Activated gamma-delta T cell treated with anti-CD3 and anti-CD28 coated beads, Interleukin-2, amount 50 U/mL, for 16 hours (primary cell): ENCODE measurements around the gene AP5Z1.
A peak's percentile ranks its signal among the peaks of the same experiment; 100 is the strongest.

ENCODE experiments used
- DNase-seq: peaks from one replicate; pipeline ENCODE4 v3.0.0-alpha.2; 2020; ENCODE audit warnings: low read depth

Gene AP5Z1

DNA sequence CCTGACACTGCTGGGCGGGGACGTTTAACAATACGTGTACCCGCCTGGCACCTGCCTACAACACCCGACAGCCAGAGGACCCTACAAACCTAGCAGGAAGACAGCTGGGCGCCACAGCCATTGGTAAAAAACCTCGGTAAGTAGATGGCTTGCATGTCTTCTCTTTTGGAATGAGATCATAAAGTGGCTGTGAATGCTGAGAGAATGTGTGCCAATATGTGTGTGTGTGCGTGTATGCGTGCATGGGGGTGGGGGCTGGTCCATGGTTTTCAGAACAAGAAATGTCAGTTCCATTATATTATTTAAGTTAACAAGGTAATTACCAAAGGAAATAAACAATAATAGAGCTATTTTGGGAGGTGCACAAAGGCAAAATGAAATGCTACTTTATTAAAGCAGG, 47.3 kb downstream of the AP5Z1 start:
- no peak for DNase-seq

DNA sequence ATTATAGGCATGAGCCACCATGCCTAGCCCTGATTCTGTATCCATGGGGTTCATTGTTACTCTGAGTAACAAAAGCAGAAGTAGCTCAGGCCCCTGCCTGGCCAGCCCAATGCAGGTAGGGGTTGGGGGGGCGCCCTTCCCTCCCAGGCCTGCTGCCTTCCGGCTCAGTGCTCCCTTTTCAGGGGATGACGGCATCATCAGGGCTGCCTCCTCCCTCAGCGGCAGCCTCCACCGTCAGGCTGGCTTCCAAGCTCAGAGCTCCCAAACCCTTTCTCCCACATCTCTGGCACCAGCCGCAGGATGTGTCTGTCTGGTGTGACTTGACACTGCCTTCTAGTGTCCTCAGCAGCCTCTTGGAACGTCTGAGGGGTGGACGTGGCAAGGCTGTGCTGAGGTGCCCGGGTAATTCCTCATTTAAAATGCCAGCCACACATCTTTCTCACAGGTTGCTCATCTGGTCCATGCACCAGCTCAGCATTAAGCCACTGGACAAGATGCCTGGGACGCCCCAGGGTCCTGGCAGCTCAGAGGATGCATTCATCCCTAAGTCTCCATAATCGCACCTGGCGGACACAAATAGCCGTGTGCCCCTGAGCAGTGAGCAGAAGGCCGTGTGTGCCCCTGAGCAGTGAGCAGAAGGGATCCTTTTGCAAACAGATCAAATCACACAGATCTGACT, 48.2 kb downstream of the AP5Z1 start:
- no peak for DNase-seq

DNA sequence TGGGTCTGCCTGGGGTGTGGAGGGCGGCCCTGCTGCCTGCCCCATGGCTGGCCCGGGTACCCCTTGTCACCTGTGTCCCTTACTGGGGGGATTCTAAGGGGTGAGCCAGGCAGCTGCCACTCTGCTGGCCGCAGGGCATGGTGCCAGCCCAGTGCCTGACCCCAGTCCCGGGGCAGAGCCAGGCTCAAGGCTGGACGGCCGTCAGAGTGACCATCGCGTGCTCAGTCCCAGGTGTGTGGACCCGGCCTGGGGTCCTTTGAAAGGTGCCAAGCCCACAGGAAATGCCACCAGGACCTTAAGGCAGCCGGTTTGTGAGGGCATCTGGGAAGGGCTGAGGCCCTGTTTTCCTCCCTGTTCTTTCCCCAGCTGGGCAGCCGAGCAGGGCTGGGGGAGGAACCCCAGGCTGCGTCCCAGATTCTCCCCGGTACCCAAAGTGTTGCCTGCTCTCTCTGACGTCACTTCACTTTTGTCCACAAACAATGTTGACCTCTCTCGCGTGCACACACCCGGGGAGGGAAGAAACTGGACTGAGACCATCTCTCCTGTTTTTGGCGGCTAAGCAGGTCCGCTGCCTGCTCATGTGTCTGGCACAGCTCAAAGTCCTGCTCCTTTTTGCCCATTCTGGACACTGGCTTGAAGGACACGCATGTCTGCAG, 48.8 kb downstream of the AP5Z1 start:
- no peak for DNase-seq

DNA sequence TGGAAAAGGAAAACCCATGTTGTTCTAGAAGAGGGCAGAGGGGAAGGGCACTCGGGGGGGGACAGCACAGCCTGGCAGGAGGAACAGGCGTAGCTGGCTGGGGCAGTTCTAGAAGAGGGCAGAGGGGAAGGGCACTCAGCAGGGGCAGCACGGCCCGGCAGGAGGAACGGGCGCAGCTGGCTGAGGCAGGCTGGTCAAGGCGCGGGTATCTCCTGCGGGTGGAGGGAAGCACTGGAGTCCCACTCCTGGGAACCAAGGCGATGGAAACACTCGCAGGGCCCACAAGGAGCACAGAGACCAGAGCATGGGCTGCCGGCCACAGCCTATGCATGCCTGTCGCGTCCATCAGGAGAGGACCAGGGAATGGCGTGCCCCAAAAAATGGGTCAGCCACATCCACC, 49.7 kb downstream of the AP5Z1 start:
- no peak for DNase-seq

DNA sequence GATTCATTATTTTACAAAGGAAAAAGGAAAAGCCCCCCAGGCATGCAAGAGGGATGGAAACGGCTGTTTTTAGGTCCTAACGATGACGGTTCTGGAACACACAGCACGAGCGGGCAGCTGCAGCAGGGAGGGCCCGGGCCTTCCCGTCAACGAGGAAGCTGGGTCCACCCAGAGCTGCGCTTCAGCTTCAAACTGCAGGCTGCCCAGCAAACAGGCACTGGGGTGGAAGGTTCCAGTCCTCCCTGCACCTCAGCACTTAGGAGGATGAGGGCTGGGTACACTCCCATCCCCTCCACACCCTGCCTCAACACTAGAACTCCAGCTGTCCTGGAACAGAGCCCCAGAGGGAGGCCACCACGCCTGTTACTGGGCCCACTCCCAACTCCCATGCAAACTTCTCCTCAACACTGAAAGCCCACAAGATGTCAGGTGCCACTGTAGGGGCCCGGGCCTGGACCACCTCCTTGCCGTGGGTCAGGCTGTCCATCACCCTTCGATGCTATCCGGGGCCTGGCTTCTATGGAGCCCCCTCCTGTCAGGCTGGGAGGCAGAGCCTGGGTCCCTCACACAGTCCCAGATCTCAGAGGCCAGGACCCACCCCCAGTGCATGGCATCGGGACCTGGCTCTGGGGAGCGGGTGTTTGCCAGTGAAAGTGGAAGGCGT, 53.4 kb downstream of the AP5Z1 start:
- DNase-seq: no peak

DNA sequence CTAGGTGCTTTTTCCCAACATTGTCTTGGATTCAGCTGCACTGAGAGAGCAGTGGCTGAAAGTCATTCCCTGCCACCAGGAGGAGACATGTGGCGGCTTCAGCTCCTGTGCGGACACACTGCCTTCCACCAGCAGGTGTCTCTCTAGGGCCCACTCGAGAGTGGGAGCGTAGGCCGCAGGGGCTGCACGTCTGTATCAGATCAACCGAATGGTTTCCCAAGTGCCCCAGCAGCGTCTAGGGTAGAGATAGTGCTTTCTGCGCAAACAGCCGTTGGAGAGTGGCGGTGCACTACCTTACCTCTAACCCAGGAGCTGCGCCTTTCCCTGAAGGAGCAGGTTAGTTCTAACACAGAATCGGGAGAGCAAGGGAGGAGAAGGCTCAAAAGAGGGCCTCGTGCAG, 54.8 kb downstream of the AP5Z1 start:
- DNase-seq: peak; percentile 19

DNA sequence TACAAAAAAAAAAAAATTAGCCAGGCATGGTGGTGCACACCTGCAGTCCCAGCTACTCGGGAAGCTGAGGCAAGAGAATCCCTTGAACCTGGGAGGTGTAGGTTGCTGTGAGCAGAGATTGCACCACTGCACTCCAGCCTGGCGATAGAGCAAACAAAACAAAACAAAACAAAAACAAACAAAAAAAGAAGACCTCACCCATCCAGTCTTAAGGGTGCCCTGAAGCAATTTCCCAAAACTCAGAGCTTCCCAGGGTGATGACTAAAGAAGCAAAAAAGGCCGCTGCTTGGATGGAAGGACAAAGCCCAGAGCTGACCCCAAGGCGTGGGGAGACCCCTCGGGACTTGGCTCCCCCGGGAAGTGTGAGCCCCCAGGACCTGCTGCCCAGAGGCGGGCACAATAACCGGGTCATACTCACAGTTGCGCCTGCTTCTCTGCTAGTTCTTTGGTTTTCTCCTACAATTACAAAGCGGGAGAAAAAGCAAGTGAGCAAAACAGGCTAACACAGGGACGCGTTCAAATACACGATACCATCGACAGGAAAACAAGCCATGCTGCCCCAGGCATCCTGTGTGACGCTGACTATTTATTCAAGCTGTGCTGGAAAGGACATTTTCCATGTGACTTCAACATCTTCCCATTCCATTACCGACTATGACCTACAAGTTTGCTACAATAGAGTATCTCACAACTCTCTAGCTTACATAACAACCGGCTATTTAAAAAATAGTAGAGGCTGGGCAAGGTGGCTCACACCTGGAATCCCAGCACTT, 56.5 kb downstream of the AP5Z1 start:
- DNase-seq: no peak

DNA sequence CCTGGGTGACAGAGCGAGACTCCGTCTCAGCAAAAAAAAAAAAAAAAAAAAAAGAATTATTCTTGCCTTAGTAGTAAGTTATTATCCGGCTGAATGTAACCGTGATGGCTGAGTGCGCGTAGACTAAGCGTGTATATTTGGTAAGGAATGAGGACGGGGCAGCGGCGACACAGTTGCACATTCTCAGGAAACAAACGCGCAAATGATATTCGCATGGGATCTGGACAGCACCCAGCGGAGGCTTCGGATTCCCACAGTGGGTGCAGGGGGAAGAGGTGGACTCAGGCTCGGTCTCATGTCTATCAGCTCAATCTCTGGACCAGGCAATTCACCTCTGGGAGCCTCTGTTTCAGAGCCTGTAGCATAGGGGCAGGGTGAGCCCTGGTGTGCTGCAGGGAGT, 57.3 kb downstream of the AP5Z1 start:
- no peak for DNase-seq

DNA sequence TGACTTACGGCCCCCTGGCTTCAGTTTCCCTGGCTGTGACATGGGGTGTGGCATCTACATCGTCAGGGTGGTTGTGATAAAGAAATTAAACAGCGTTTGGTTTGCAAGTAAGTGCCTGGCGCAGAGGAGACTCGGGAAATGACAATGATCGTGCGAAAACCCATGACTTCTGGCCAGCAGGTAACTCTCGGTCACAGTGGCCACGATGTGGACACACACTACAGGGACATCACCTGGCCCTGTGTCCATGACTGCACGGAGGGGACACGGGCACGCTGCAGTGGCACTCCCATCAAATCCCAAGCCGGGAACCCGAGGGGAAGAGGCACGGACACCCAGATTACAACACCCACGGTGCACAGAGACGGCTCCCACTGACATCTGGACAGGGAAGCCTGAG, 57.8 kb downstream of the AP5Z1 start:
- DNase-seq: no peak

DNA sequence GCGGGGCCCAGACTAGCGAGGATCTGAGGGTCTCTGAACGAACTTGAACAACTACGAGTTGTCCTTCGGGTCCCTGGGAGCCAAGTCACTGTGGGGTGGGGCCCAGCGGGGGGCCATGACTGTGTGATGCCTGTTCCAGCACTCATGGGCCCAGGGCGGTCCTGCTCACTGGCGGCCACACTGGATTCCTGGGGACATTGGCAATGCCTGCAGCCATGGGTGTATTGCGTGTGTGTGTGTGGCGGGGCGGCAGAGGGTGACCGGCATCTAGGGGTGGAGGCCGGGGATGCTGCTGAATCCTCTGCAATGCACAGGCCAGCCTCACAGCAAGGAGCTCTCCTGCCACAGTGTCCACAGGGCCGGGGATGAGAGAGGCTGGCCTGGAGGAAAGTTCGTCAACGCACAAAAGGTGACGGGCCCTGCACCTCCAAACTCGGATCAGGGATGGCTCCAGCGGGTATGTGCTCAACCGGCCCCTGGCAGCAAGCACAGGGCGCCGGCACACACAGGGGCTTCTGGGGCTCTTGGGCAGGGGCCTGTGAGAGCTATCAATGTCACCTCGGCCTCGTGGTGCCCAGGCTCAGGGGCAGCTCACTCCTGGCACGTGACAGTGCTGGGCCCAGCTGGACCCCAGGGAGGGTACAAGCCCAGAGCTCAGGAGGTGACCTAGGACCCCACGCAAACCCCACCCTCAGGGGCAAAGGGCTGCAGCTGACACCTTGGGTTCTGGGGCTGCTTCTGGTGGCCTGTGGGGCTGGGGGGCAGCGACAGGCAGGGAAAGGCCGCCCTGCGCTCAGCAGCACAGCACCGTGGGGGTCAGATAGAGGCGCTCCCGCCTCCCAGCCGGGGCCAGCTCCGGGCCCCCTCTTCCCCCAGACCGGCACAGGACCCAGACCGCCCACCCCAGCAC, 58.5 kb downstream of the AP5Z1 start:
- DNase-seq: no peak

DNA sequence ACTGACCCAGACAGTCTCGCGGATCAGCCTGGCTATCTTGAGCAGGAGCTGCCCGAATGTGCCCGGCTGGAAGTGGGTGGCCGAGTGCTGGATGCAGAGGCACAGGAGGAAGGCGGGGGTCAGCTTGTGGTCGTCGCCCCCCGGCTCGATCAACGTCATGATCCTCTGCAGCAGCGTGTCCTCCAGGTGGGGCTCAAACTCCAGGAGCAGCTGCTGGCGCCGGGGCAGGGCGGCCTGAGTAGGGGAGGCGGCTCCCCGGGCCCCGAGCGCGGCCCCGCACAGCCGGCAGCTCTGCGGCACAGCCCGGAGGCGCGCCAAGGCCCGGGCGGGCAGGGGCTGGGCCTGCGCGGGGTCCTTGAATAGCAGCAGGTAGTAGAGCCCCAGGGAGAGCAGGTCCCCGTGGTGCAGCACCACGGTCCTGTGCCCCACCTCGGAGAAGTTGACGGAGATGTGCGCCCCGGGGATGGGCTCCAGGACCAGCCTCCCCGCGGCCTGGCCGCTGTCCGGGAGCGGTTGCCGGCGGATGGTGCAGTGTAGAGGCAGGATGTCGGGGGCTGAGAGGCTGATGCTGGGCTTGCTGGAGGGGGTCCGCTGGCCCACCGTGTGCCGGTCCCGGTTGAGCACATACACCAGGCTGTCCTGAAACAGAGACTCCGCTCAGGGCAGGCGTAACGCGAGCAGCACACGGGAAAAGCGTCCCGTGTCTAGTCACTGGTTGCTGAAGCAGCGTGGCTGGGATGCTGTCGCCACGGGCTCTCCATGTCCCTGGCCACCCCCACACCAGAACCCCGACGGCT, 59.4 kb downstream of the AP5Z1 start:
- no peak for DNase-seq

DNA sequence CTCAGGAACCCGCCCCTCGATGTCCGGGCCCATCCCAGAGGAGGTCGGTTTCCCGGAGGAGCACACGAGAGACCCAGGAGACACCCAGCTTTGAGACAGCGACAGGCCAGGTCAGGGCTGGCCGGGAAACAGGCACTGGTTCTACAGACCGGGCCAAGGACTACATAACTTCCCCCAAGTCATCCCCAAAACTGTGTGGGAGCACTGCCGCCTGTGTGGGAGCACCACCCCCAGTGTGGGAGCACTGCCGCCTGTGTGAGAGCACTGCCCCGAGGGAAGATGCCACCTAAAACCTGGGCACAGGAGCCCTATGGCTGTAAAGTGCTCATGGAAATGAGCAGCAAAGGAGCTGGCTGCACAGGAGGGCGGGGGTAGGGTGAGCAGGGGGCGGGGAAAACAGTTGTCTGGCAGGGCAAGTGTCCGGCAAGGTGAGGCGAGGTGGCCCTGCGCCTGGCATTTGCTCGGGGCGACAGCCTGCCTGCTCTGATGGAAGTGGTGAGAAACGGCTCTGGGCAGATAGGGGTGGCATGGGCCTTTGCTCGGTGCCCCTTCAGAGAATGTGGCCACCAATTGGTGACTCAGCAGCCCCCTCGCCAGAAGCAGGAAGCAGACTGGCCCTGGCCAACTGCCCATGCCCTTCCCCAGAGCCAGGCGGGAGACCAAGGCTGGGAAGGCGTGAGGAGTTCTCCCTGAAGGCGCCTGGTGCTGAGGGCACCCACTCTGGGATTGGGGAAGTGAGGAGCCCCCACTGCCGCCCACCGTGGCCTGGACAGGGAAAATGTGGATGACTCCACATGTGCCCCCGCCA, 60.2 kb downstream of the AP5Z1 start:
- DNase-seq: no peak

DNA sequence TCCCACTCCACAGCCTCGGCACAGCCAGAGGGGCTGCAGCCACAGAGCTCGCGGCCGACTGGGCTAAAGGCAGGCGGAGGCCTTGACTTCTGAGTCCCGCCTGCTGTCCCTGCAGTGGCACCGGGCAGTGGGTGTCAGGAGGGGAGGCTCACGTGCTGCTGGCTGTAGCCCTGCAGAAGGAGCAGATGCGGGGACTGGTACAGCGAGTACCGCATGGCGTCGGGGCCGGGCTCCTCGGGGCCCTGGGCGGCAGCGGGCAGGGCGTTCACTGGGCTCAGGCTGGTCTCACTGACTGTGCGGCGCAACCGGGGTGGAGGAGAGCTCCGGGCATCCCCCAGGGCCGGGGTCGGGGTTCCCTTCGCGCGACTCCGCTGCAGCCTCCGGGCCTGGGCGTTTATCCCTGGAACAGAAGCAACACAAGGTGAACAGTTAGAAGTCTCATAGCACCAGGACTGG, 60.8 kb downstream of the AP5Z1 start:
- DNase-seq: no peak

DNA sequence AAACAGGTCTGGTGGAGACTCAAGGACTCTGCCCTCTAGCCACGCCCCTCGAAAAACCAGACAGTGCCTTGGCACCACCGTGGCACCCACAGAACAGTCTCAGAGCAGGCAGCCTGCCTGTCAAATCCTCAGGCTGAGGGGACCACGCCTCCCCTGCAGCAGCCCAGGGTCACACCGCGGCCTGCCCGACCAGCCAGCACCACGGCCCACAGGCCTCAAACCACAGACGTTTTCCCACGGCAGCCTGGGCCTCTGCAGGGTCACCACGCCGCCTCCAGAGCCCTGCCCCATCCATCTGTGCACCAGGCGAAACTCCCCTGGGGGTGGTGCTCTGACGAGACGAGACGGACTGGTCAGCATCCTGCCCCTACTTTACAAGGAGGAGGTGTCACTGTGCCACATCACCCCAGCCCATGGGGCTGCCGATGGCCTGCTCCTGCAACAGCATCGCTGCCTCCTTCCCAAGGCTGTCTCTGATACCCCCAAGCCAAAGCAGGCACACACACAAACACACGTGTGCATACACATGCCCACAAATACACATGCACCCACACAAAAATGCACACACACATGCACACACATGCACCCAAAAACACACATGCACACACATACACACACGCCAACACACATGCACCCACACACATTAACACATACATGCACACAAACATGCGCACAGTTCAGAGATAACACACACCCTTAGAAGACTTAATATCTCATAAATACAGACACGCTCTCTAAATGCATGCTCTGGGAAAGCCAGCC, 61.8 kb downstream of the AP5Z1 start:
- DNase-seq: no peak

DNA sequence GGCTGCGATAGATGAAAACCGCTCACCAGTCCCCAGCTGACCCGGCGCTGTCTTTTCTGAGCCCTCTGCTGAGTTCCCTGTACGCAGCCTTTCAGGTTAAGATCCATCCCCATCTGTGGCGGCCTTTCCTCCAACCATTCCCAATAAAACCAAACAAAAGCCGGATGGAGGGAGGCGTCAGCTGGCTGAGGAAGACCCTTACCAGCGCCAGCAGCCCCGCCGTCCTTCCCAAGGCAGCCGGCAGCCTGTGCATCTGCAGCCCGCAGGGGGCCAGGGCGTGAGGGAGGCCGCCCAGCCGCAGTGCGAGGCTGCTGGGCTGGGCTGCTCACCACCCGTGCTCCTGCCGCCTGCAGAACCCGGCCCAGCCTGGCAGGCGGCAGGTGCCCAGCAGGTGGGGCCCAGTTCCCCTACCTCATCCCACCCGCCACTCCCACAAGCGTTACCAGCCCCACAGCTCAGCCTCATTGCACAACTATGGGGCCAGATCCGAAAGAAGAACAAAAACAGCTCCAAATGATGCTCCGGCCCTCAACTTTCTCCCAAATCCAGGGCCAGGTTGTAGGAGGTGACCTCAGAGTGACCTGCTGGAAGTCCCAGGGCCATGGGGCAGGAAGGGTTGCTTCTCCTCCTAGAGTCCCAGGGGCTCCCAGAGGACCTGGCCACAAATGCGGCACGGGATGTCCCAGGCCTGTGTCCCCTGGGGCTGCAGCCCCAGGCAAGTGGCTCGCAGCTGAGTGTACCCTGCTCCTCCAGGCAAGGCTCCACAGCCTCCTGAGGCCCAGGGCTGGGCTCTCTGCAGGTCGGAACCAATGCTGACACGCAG, 62.6 kb downstream of the AP5Z1 start:
- DNase-seq: no peak

DNA sequence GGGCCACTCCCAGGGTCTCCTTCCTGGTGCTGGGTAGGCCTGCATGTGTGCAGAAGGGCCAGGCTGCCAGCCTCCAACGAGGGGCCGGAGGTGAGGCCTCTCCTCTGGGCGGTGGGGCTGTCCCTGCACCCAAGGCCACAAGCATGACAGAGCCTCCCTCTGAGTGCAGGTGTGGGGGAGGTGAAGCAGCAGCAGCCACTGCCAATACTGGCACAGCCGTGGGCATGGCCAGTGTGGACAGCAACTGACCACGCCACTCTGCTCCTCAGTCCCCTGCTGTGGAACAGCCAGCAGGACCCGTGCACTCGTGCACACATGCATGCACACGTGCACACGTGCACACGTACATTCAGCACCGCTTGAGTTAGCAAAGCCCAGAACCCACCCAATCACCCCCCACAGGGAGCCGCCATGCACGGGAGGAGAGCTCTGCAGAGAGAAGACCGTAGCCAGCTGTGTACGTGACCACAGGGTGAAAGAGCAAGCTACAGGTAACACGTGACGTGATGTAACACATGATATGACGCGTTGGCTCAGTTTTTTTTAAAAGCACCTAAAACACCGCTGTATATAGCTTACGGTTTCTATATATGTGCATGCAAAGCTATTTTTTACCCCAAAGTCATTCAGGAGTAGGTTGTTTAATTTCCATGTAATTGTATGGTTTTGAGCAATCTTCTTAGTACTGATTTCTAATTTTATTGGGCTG, 63.4 kb downstream of the AP5Z1 start:
- DNase-seq: no peak

DNA sequence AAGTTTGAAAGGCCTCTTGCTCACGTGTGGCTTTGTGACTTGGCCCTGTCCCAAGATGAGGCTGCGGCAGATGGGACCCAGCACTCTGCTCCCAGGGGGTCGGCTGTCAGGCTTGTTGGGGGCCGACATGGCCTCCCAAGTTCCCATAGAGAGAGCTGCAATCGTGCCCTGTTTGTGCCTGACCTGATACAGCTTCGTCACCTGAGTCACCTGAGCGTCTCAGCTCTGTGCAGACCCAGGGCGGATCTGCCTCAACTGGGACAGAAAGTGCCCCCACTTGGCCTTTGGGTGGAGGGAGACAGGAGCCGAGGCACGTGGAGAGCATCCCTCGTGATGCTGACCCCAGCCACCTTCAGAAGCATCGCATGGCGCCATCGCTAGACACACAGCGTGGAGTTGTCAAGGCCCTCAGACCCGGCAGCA, 64.7 kb downstream of the AP5Z1 start:
- DNase-seq: no peak
